Hematopoietic multipotent progenitor cell treated with erythropoietin and hydrocortisone succinate and interleukin-3 and kit ligand, for 15 days (in vitro differentiated cells): ENCODE measurements around the gene BUD23.
"Not testable (repeated sequence)": the region's sequence is repeated elsewhere in the genome, so short reads cannot be mapped to it uniquely, and the experiment has no call there.

Experiments
- DNase-seq: peaks from one replicate; pipeline ENCODE4 v3.0.0-alpha.2; 2015; ENCODE audit warnings: low spot score

The BUD23 gene

GRCh38 chr7:73719806-73720169 is 36.4 kb downstream of the BUD23 start:
- no peak for DNase-seq

DNA sequence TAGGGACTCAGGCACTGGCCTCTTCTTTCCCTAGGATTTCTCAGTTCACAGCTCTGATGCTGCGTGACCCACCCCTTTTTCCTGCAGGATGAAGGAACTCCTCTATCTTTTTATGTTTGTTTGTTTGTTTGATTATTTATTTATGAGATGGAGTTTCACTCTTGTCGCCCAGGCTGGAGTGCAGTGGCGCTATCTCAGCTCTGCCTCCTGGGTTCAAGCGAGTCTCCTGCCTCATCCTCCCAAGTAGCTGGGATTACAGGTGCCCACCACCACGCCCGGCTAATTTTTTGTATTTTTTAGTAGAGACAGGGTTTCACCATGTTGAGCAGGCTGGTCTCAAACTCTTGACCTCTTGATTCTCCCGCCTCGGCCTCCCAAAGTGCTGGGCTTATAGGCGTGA is 37.0 kb downstream of the BUD23 start:
- DNase-seq, result not testable (repeated sequence)

- DNase-seq, result no peak
Observed at GRCh38 chr7:73721377-73721817, 38.0 kb downstream of the BUD23 start.

DNA sequence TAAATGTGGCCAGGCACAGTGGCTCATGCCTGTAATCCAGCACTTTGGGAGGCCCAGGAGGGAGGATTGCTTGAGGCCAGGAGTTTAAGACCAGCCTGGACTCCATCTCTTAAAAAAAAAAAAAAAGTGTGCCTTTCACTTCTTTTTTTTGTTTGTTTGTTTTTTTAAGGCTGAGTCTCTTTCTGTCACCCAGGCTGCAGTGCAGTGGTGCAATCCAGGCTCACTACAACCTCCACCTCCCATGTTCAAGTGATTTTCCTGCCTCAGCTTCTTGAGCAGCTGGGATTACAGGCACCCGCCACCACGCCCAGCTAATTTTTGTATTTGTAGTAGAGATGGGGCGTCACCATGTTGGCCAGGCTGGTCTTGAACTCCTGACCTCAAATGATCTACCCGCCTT is 38.8 kb downstream of the BUD23 start:
- not testable (repeated sequence) for DNase-seq

DNA sequence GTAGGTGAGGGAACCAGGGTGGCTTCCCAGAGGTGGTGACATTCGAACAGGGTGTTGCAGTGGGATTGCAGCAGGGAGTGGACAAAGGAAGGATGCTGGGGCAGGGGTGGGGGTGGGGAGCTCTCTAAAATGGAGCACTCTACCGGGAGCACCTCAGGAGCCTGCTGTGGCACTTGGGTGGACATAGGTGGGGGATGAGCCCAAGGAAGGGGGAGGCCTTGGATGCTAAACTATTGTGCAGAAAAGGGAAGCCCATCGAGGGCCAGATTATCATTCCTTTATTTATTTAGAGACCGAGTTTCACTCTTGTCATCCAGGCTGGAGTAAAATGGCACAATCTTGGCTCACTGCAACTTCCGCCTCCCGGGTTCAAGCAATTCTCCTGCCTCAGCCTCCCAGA is 39.4 kb downstream of the BUD23 start:
- DNase-seq, result no peak

DNA sequence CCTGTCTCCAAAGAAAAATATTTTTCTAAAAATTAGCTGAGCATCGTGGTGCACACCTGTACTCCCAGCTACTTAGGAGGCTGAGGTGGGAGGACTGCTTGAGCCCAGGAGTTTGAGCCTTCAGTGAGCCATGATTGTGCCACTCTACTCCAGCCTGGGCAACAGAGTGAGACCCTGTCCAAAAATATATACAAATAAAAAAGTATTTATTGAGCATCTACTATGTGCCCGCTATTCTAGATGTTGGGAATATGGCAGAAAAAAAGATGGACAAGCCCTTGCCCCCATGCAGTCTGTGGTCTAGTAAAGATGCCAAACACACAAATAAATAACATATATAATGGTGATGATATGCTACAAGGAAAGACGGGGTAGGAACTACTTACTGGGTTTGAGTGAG is 40.4 kb downstream of the BUD23 start:
- DNase-seq, result no peak

GRCh38 chr7:73726083-73726466 is 42.7 kb downstream of the BUD23 start:
- no peak for DNase-seq

DNA sequence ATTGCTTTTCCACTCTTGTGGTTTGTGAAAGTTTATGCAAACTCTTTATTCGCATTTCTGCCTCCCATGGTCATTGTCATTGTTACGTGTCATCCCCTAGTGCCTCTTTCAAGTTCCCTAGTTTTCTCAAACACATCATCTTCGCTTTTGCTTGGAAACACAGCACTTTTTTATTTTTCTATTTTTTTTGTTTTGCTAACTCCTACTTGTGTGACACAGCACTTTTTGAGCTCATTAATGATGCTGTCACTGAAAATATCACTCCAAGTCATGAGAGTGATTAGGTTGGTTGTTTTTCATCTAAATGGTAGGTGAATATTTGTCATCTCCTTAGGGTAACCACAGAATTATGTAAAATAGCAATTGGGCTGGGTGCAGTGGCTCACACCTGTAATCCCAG is 44.6 kb downstream of the BUD23 start:
- DNase-seq, result no peak

DNA sequence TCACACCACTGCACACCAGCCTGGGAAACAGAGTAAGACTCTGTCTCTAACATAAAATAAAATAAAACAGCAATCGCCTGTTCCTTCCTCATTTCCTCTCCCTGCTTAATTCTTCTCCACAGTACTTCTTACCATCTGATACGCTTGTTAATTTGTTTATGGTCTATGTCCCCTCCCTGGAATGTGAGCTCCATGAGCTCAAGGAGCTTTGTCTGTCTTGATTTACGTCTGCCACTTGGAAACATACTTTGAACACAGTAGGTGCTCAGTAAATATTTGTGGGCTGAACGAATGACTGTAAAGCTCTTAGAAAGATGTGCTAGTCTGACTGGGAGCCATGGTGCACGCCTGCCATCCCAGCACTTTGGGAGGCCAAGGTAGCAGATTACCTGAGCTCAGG is 45.2 kb downstream of the BUD23 start:
- DNase-seq, result no peak

DNA sequence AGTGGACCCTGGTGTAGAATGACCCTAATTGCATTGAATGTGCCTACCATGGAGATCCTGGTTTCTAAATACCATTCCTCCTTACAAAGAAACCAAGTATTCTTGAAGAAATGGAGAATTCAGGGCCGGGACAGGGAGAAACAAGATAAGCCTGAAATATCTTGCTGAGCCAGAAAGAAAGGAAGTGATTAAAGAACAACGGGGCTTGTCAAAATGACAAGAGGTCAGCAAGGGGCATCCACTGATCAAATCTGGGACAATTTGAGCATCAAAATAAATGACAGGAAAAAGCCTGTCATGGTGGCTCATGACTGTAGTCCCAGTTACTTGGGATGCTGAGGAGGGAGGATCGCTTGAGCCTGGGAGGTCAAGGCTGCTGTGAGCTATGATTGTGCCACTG is 47.1 kb downstream of the BUD23 start:
- no peak for DNase-seq

DNA sequence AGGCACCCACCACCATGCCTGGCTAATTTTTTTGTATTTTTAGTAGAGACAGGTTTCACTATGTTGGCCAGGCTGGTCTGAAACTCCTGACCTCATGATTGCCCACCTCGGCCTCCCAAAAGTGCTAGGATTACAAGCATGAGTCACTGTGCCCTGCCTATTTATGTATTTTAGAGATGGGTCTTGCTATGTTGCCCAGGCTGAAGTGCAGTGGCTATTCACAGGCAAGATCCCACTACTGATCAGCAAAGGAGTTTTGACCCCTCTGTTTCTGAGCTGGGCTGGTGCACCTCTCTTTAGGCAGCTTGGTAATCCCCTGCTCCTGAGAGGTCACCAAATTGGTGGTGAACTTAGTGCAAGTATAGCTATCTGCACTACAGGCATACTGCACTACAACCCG is 49.0 kb downstream of the BUD23 start:
- DNase-seq, result no peak

DNA sequence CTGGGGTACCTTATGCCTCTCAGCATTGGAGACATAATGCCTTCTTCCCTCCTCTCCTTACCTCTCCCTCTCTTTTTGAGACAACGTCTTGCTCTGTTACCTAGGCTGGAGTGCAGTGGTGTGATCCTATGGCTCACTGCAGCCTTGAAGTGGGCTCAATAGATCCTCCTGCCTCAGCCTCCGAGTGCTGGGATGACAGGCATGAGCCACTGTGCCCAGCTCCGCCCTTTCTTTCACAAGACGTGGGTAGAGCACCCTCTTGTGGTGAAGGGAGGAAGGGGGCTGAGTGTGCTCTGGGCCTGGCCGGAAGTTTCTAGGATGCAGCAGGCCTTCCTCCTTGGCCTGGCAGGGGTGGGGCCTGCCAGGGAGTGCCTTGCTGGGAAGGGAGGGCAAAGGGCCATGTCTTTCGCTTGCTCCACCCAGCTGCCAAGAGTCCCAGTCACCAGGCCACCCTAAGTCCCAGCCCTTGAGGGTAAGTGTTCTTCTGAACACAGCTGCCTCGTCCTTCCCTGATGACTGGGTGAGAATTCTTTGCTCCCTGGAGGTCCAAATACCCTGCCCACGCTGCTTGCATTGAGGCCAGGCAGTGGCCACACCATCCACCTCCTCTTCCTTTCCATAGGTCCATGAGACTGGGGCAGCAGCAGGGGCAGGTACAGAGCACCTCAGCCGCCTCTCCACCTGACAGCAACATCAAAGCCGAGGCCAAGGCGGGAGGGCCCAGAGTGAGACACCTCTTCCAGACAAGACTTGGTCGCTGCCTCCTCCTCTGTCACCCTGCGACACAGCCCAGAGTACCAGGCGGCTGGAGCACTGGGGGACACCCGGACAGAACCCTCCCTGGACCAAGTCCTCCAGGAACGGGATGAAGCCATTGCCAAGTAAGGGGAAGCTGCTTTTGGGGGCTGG is 51.5 kb downstream of the BUD23 start:
- peak; percentile 92 for DNase-seq

DNA sequence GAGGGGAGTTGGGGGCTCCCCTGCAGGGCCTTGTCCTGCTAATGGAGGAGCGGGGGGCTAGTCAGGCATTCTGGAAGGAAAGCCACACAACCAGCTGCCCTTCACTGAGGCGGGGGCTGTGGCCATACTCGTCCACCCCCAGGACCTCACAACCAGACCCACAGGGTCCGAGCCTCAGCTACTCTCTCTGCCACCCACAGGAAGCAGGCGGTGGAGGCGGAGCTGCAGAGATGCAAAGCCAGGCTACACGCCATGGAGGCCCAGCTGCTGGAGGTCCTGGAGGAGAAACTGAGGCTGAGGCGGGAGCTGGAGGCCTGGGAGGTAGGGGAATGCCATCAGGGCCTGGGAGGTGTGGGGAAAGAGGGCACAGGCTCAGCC is 52.1 kb downstream of the BUD23 start:
- no peak for DNase-seq

- DNase-seq, result no peak
Observed at GRCh38 chr7:73736885-73737284, 53.5 kb downstream of the BUD23 start.

DNA sequence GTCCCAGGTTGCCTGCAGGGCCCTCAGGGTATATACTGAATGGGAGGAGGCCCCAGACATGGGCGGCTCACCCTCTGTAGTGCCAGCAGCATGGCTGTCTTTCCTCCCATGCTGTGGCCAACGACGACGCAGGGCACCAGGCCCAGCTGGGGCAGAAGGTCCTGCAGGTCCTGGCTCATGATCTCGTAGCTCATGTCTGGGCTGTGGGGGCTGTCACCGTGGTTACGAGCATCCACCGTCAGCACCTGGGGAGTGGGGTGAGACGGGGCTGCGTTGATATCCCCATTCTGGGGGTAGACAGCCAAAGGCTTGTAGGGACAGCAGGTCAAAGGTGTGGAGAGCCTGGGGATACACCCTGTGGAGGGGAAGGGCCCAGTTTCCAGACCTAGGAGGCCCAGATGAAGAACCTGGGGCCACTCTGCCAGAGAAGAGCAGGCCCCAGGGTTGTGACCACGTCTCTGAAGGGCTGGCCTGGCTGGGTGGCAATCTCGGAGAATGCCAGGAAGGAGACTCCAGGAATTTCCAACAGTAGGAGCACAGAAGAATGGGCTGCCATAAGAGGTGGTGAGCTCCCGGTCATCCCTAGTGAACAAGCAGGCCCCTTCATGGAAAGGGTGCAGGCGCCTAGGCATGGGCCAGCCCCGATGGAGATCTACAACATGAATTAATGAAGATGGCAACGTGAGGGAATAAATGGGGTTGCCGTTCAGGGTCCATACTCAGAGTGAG is 54.3 kb downstream of the BUD23 start:
- no peak for DNase-seq

DNA sequence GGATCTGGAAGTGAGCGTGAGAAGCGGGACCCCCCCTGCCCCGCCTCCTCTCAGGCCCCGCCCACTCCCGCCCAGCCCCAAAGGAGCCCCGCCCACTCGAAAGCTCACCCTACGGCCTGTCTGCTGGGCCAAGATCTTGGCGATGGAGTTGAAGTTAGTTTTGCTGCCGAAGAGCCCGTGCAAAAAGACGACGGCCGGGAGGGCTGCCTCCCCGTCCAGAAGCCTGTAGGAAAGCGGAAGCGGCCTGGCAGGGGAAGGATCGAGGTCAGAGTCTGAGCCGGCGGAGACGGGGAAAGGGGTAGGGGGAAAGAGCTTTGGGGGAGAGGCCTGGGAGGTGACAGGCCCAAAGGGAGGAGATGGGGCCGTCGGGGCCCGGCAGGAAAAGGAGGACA is 54.8 kb downstream of the BUD23 start:
- DNase-seq, result peak; percentile 65

DNA sequence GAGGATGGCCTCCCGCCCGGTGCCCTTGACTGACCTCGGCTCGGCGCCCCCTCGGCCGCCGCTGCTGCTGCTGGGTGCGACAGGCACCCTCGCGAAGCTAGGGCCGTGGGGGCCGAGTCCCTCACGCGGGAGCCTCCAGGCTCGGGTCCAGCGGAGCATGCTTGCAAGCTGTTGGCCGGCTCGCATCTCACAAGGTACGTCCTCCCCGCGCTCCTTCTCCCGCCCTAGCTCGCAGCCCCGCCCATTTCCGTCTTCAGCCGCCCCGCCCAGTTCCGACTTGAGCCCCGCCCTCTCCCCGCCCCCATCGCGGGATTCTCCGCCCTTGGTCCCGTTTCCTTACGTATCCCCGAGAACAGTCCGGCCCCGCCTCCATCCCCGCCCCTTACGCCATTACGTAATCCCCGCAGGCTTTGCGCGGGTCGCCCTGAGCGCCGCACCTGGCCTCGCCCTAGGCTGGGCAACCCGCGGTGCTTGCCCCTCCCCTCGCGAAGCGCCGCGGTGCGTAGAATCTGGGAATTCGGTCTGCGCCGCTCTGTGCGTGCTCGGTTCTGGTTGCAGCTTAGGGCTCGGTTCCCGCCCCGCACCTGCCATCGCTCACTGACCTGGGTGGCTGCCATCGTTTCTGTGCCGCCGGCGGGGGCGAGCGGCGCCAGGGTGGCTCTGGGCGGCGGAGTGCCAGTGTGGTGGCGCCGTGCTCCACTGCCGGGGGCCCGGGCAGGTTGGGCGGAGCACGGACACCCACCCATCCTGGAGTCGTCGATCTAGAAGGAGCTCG is 55.4 kb downstream of the BUD23 start, which contains the start of gene ABHD11:
Gene ABHD11, minus strand, starts transcription at position 191 of the 775 bp plus-strand sequence. Its CDS starts 32 bp downstream, at position 159.
- DNase-seq, result peak; percentile 95

GRCh38 chr7:73739387-73739767 is 56.0 kb downstream of the BUD23 start:
- DNase-seq, result no peak

DNA sequence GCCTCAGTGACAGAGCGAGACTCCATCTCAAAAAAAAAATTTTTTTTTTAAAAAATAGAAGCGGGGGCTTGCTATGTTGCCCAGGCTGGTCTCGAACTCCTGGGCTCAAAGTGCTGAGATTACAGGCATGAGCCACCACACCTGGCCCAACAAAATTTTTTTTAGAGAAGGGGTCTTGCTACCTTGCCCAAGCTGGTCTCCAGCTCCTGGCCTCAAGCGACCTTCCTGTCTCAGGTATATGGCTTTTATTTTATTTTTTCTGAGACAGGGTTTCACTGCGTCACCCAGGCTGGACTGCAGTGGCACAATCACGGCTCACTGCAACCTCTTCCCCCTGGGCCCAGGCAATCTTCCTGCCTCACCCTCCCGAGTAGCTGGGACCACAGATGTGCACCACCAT is 56.8 kb downstream of the BUD23 start:
- no peak for DNase-seq

- no peak for DNase-seq
Observed at GRCh38 chr7:73740771-73741170, 57.4 kb downstream of the BUD23 start.

DNA sequence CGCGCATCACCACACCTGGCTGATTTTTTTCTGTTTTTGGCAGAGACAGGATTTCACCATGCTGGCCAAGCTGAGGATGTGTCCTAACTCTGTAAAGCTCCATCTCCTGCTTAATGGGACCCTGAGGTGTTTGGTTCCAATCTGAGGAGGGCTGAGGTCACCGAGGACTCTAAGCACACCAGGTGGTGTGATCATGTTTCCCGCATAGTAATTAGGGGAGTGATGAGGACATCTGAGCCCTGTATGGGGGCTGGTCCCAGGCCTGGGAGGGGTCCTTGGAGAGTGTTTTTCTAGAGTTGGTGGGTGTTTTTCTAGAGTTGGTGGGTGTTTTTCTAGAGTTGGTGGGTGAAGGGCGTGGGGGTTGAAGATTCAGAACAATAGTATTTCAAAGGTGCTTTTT is 58.2 kb downstream of the BUD23 start:
- no peak for DNase-seq

GRCh38 chr7:73742338-73742752 is 58.9 kb downstream of the BUD23 start:
- no peak for DNase-seq
